Hindlimb muscle (tissue), 1 donor: ENCODE measurements around the gene PIGL. TPM values are rescaled to one million over a fixed set of nuclear protein-coding genes. Genes with fewer than 3 reads are reported as not detected.
"Not testable (repeated sequence)": the region's sequence is repeated elsewhere in the genome, so short reads cannot be mapped to it uniquely, and the experiment has no call there.

Experiments used
- DNase-seq: peaks from one replicate; pipeline ENCODE4 v3.0.0-alpha.2; 2013
- polyA plus RNA-seq: library from polyadenylated mRNA; unstranded; fragments of 120-200 nt; gene quantifications from one replicate; pipeline ENCODE4 v1.2.1, GENCODE V29; 2013; ENCODE audit not compliant: insufficient read length

Gene PIGL
- polyA plus RNA-seq, 1 donor, result 18.2 TPM

GRCh38 chr17:16277163-16277562 is 60.2 kb downstream of the PIGL start:
- DNase-seq, result no peak

GRCh38 chr17:16281351-16281750 is 64.3 kb downstream of the PIGL start:
- no peak for DNase-seq

- no peak for DNase-seq
These were observed 65.5 kb downstream of the PIGL start for GRCh38 chr17:16282522-16282921.

GRCh38 chr17:16283705-16284104 is 66.7 kb downstream of the PIGL start:
- DNase-seq, result no peak

GRCh38 chr17:16285646-16286008 is 68.6 kb downstream of the PIGL start:
- DNase-seq, result no peak

GRCh38 chr17:16286009-16286946 is 69.3 kb downstream of the PIGL start:
- peak; percentile 48 for DNase-seq

- no peak for DNase-seq
These were observed 70.0 kb downstream of the PIGL start for GRCh38 chr17:16286947-16287562.

GRCh38 chr17:16287563-16288027 is 70.6 kb downstream of the PIGL start:
- no peak for DNase-seq

GRCh38 chr17:16288860-16289571 is 72.0 kb downstream of the PIGL start:
- DNase-seq, result peak; percentile 21

GRCh38 chr17:16293931-16294330 is 76.9 kb downstream of the PIGL start:
- DNase-seq, result no peak

GRCh38 chr17:16294560-16294959 is 77.5 kb downstream of the PIGL start:
- no peak for DNase-seq

- DNase-seq, result not testable (repeated sequence)
These were observed 79.1 kb downstream of the PIGL start for GRCh38 chr17:16296072-16296471.

- DNase-seq, result no peak
These were observed 80.5 kb downstream of the PIGL start for GRCh38 chr17:16297367-16298139.

- DNase-seq, result no peak
These were observed 81.2 kb downstream of the PIGL start for GRCh38 chr17:16298140-16298662.

- no peak for DNase-seq
These were observed 83.5 kb downstream of the PIGL start for GRCh38 chr17:16300554-16300953.

- no peak for DNase-seq
These were observed 85.2 kb downstream of the PIGL start for GRCh38 chr17:16301963-16302855.

- no peak for DNase-seq
These were observed 85.8 kb downstream of the PIGL start for GRCh38 chr17:16302856-16303255.

GRCh38 chr17:16304830-16305229 is 87.8 kb downstream of the PIGL start:
- no peak for DNase-seq

- no peak for DNase-seq
These were observed 89.2 kb downstream of the PIGL start for GRCh38 chr17:16306211-16306610.

GRCh38 chr17:16312061-16312460 is 95.1 kb downstream of the PIGL start:
- not testable (repeated sequence) for DNase-seq
